HG03354 (cell line): ENCODE results near the gene NHERF1.

Source experiments
- ATAC-seq: cut with Tn5 transposase; IDR thresholded peaks from one replicate; pipeline ENCODE4 v1.9.1; 2021; ENCODE audit warnings: mild to moderate bottlenecking; ENCODE audit not compliant: unreplicated experiment, poor library complexity, severe bottlenecking

The NHERF1 gene

DNA sequence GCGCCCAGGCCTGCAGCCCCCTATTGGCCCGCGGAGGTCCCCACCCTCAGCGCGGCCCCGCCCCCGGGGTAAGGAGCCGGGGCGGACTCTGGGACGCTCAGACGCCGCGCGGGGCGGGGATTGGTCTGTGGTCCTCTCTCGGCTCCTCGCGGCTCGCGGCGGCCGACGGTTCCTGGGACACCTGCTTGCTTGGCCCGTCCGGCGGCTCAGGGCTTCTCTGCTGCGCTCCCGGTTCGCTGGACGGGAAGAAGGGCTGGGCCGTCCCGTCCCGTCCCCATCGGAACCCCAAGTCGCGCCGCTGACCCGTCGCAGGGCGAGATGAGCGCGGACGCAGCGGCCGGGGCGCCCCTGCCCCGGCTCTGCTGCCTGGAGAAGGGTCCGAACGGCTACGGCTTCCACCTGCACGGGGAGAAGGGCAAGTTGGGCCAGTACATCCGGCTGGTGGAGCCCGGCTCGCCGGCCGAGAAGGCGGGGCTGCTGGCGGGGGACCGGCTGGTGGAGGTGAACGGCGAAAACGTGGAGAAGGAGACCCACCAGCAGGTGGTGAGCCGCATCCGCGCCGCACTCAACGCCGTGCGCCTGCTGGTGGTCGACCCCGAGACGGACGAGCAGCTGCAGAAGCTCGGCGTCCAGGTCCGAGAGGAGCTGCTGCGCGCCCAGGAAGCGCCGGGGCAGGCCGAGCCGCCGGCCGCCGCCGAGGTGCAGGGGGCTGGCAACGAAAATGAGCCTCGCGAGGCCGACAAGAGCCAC is at the start of gene NHERF1:
NHERF1 (plus strand) TSS at position 100 of the 750 bp plus-strand sequence; CDS start at position 319, 219 bp downstream.
- ATAC-seq = peak; percentile 87

DNA sequence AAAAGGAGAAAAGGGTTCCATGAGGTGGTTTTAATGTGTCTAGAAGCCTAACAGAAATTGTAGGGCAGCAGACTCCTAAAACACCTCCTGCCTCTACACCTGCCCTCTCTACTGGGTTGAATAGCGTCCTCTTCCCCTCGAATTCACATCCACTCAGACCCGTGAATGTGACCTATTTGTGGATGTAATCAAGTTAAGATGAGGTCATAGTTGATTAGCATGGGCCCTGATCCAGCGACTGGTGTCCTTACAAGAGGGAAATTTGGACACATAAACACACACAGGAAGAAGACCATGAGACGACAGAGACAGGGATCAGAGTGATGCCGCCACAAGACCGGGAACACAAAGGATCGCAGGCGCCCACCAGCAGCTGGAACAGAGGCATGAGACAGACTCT is 49.2 kb upstream of the NHERF1 start:
- ATAC-seq = no peak

- ATAC-seq = no peak
These were observed 46.1 kb upstream of the NHERF1 start for GRCh38 chr17:74702116-74702871.

GRCh38 chr17:74703311-74703710 is 45.1 kb upstream of the NHERF1 start:
- no peak for ATAC-seq

DNA sequence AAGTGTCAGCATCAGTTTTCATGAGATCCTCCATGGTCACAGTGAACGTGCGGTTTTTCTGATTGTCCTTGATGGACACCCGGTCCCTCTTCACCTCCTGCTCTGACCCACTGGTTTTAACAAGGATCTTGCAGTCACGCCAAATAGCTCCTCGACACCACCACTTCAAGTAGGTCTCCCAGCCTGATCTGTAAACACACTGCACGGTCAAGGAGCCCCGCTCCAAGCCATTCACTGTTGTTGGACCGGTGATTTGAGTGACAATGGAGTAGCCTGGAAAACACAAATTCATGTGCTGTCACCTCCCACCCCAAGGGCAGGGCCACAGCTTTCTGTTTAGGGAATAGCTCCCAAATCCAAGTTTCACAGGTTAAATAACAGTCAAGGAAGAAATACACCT is 43.9 kb upstream of the NHERF1 start:
- no peak for ATAC-seq

- no peak for ATAC-seq
These were observed 37.2 kb upstream of the NHERF1 start for GRCh38 chr17:74711058-74711824.

DNA sequence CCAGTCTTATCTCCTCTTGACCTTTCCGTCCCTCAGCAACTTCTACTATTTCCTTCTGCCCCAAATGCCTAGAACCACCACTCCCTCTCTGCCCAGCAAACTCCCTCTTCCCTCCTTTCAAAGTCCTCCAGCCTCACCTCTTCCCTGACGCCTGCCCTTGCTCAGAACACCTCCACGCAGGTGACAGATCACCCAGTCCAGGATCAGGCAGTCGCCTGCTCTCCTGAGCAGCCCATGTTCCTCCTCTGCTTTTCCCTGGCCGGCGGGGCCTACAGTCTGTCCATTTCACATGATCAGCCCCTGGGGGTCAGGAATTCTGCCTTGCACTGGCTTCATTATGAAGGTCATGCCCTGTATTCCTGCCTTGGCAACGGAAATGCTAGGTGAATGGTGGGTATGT is 36.1 kb upstream of the NHERF1 start:
- no peak for ATAC-seq

DNA sequence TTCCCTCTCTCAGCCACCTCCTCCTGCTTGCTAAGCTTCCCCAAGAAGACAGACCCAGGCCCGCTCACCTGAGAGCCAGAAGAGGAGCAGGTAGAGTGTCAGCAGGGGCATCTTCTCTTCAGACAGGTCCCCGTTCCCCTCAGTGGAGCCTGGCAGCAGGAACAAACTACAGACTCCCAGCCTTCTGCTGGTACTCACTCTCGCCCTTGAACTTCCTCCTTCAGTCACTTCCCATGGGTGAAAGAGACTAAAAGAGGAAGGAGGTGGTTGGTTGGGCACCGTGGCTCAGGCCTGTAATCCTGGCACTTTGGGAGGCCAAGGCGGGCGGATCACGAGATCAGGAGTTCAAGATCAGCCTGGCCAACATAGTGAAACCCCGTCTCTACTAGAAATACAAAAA is 35.7 kb upstream of the NHERF1 start, which contains the start of gene CD300LF:
CD300LF (minus strand) TSS at position 168 of the 400 bp plus-strand sequence; CDS start at position 111, 57 bp downstream.
- ATAC-seq = no peak

- ATAC-seq = no peak
These were observed 35.2 kb upstream of the NHERF1 start for GRCh38 chr17:74713171-74713755.

DNA sequence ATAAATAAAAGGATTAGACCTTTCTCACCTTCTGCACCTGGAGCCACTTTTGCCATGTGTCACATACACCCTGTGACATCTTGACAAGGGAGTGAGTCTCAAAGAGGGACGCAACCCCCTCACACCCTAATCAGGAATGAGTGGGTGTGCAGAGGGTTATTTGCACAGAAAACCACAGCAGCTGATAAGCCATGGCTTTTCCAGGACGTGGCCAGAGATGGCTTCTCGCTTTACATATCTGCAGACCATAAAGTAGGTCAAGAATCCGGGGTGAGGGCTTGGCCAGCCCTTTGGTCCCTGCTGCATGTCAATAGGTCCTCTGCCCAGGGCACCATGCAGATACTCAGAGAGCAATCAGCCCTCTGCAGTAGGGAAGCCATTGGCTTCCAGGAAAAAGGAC is 33.3 kb upstream of the NHERF1 start:
- no peak for ATAC-seq

- ATAC-seq = no peak
These were observed 27.9 kb upstream of the NHERF1 start for GRCh38 chr17:74720506-74720905.

DNA sequence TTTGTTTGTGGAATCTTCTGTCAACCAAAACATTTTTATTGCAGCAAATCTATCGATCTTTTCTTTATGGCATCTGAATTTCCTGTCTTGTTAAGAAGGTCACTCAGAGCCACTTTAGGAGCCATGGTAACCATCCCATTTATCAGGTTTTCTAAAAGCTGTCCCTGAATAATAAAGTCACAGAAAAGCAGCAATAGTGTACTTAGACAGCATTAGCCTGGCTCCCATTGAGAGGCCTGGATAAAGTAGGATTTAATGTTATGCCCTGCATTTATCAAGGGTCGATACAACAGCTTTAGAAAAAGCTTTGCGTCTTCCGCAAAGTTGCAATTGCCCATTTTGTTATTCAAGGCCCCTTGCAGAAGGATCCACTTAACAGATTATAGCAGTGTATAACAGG is 25.6 kb upstream of the NHERF1 start:
- no peak for ATAC-seq

DNA sequence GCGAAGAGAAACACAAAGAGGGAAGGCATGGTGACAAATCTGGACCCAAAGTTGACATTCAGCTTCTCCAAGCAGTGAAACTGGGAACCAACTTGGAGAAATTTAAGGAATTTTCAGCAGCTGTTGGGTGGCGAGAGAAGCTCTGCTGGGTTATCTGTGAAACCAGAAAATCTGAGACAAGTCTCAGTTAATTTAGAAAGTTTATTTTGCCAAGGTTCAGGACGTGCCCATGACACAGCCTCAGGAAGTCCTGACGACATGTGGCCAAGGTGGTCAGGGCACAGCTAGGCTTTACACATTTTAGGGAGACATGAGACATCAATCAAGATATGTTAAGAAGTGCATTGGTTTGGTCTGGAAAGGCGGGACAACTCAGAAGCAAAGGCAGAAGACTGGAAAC is 24.5 kb upstream of the NHERF1 start:
- no peak for ATAC-seq

- no peak for ATAC-seq
These were observed 23.3 kb upstream of the NHERF1 start for GRCh38 chr17:74725111-74725510.

- ATAC-seq = no peak
These were observed 20.3 kb upstream of the NHERF1 start for GRCh38 chr17:74728033-74728701.

DNA sequence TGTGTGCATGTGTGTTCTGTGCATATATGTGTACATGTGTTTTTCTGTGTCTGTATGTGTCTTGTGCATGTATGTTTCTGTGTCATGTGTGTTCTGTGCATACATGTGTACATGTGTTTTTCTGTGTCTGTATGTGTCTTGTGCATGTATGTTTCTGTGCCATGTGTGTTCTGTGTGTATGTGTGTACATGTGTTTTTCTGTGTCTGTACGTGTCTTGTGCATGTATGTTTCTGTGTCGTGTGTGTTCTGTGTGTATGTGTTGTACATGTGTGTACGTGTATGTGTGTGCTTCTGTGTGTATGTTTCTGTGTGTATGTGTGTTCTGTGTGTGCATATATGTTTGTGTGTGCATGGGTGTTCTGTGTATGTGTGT is 19.7 kb upstream of the NHERF1 start:
- ATAC-seq = no peak

GRCh38 chr17:74729368-74729767 is 19.1 kb upstream of the NHERF1 start:
- no peak for ATAC-seq

DNA sequence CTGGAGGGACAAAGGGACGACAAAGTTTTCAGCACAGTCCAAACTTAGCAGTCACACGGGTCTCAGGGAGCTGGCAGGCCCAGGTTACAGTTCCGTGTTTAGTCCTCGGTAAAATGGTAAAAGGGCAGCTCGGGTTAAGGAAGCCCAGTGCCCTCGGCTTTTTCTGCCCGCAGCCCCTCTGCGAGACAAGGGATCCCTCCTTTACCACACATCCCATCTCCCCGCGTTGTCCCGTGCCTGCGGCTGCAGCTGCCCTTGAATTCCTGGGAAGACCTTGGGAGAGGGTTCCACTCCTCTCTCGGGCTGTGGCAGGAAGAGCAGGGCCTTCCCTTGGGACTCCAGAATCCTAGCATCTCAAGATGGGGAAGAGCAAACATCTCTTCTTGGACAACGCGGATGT is 18.6 kb upstream of the NHERF1 start:
- ATAC-seq = no peak

DNA sequence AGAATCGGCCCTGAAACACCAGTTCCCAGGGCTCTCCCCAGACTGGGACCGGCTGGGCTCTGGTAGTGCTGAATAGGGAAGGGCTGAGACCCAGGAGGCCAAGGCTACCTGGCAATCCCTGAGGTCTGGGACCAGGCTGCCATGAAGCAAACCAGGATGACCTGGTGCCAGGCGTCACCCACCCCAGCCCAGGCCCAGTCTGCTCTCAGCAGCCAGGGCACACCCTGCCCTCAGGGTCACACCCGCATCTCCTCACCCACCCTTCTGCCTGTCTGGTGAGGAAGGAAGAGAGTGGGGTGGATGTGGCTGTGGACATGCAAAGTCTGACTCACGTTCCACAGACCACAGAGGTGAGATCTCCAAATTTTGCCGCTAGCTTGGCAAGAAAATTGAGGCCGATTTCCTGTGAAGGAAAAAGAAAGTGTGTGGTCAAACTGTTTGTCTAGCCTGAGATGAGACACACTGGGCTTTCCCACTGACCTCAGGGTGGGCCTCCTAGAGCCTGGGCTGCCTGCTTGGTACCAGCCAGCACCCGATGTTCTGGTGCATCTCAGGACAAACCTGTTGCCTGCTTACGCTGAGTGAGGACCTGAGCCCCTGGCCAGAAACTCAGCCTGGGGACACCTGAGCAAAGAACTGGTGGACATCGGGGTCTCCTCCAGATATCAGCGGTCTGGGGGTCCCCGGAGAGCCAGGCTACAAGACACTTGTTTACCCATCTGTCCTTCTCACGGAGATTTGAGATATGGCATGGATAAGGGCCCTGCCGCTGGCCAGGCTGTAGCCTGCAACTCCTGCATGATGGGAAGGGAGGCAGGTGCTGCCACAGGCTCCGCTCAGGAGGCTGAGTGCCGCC is 17.7 kb upstream of the NHERF1 start:
- ATAC-seq = no peak
